GM21360 (cell line): ENCODE data around the gene SGCE.
A peak's percentile ranks its signal among the peaks of the same experiment; 100 is the strongest.
"Not testable (repeated sequence)": the region's sequence is repeated elsewhere in the genome, so short reads cannot be mapped to it uniquely, and the experiment has no call there.

Source experiments
- ATAC-seq: cut with Tn5 transposase; IDR thresholded peaks from one replicate; pipeline ENCODE4 v1.9.1; 2021; ENCODE audit warnings: mild to moderate bottlenecking, moderate library complexity; ENCODE audit not compliant: unreplicated experiment

SGCE gene

GRCh38 chr7:94655848-94656657, at the start of gene SGCE:
Gene SGCE (minus strand): TSS chr7:94656133. CDS start chr7:94656098, 35 bp downstream.
- ATAC-seq = peak; percentile 14

- ATAC-seq = not testable (repeated sequence)
These were observed 49.5 kb upstream of the SGCE start for GRCh38 chr7:94705155-94706021.

- ATAC-seq = no peak
These were observed 45.6 kb upstream of the SGCE start for GRCh38 chr7:94701555-94701973.

DNA sequence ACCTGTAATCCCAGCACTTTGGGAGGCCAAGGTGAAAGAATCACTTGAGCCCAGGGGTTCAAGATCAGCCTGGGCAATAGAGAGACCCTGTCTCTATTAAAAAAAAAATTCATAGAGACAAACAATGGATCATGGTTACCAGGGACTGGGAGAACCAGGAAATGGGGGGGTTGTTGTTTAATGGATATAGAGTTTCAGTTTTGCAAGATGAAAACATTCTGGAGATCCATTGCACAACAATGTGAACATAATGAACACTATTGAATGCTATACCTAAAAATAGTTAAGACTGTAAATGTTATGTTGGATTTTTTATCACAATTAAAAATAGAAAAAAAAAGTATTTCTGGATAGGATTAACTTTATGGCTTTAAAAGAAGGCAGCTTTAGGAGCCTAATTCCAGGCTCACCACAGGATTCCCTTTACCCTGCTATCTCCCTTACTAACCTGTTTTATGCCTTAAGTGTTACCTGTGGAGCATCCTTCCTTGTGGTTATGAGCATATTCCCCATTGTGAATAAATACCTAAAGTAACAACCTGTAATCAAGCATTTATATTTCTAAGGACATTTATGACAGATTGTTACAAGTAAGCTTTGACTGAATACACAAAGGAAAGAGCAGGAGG, 45.1 kb upstream of the SGCE start:
- no peak for ATAC-seq

DNA sequence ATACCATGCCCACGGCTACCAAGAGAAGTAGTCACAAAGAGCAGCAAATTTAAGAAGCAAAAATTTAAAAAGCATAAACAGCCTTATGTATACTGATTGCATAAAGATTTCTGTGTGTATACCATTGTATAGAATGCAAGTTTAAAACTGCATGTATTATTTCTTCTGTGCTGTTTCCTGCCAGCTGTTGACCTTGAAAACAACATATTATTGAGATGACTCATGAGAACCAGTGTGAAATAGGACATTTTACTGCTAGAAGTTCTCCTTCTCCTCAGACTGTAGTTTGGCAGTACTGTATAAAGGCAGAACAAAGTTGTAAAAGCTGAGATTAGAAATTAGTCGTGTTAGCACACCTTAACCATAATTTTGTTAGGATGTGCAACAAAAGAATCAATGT, 42.3 kb upstream of the SGCE start:
- no peak for ATAC-seq

- ATAC-seq = no peak
These were observed 41.4 kb upstream of the SGCE start for GRCh38 chr7:94697035-94697974.

GRCh38 chr7:94687810-94688209, 31.9 kb upstream of the SGCE start:
- no peak for ATAC-seq

- no peak for ATAC-seq
These were observed 31.1 kb upstream of the SGCE start for GRCh38 chr7:94687076-94687475.

DNA sequence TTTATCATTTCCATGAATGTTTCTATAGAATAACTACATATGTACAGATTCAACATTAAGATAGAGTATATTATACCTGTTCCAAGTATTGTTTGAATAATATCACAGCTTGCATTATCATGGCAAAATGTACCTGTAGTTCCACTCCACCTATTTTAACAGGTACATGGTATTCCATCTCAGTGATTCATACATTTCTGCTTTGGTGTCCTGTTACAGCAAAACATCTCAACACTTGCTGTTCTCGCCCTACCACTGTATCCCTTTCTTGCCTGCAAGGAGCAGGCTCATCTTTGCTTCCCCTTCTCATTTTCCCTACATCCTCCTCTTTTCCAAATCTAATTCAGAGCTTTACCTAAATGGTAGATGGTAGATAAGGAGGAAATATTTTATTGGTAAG, 27.1 kb upstream of the SGCE start:
- no peak for ATAC-seq

- no peak for ATAC-seq
These were observed 23.4 kb upstream of the SGCE start for GRCh38 chr7:94679358-94679757.

GRCh38 chr7:94676431-94676830, 20.5 kb upstream of the SGCE start:
- ATAC-seq = no peak

DNA sequence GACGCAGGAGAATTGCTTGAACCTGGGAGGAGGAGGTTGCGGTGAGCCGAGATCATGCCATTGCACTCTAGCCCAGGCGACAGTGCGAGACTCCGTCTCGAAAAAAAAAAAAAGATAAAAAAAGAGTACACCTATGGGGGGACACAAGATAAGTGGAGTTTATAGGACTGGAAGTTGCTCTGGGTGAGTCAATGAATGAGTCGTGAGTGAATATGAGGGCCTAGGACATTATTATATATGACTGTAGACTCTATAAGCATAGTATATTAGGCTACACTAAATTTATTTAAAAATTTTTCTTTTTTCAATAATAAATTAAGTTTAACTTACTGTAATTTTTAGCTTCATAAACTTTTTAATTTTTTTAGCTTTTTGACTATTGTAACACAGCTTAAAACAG, 19.4 kb upstream of the SGCE start:
- no peak for ATAC-seq

GRCh38 chr7:94671444-94672235, 15.7 kb upstream of the SGCE start:
- no peak for ATAC-seq

DNA sequence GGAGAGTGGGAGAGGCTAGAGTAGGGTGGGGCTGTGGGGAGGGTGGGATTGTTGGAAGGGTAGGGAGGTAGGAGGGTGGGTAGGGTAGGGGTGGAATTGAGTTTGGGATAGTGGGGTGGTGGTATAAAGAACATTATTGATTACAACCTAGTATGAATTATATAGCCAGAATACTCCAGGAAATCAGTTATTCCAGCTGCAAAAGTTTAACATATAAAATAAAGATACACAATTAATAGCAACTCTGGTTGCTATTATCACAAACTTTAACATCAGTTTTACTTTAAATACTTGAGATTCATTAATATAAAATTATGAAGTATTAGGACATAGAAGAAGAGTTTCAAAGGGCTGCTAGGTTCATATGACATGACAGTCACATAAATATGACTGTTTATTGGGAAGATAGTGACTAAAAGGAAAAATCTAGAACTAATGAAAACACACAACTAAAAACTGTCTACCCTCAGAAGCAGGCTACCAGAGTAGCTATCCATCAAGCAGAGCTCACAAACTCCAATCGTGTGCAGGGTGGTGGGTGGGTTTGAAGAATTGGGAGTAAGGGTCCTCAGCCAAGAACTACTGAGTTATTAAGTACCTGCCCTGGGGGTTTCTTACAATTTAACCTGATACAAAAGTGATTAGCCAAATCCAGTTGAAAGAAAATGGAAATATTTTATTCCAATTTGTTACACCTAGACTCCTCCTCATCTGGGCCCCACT, 14.0 kb upstream of the SGCE start:
- no peak for ATAC-seq

DNA sequence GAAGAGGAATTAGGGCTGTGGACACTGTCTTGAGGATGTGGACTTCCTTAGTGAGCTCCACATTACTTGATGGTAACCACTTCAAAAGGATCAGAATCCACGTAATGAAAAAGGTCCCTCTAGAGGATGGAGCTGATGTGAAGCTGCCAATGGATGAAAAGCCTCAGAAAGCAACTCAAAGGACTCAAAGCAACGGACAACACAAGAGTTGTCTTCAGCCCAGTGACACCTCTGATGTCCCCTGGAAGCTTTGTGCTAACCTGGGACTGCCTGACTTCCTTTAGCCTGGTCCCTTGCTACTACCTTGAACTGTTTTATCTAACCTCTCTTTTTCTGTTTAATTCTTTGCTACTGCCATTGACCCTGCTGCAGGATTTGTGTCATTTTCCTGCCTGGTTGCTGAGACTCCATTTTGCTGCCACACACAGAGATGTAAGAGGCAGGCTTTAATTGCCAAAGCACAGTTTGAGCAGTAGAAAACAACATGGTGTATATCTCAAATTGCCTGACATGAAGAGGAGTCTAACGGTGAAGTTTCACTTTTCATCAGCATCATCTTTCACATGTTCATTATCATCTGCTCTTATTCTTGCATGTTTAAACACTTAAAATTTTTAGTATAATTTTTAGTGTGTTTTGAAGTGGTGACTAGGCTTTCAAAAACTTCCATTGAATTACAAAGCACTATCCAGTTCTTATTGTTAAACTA, 11.1 kb upstream of the SGCE start:
- no peak for ATAC-seq

GRCh38 chr7:94665426-94665825, 9.5 kb upstream of the SGCE start:
- ATAC-seq = no peak

GRCh38 chr7:94664023-94664422, 8.1 kb upstream of the SGCE start:
- ATAC-seq = no peak

DNA sequence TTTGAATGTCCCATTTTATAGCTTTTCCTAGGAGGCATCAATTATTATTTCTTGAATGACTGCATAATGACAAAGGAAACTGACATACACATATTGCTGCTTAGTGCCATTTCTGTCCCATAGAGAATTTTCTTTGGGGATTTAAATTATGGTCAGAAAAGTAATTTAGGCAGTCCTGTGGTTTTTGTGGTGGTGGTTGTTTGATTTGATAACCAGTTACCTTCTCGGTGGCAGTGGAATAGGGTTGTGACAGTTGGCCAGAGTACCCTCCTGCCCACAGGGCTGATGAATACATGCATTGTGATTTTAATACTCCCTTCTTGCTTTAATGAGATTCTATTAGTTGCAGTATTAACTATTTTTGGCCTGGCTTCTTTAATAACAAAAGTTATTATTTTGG, 6.6 kb upstream of the SGCE start:
- no peak for ATAC-seq
